HG02642 (cell line): Measurements from ENCODE around the gene VAV3.

Experiments used
- ATAC-seq: cut with Tn5 transposase; IDR thresholded peaks from one replicate; pipeline ENCODE4 v1.9.1; 2021; ENCODE audit warnings: mild to moderate bottlenecking; ENCODE audit not compliant: unreplicated experiment, poor library complexity

The VAV3 gene

DNA sequence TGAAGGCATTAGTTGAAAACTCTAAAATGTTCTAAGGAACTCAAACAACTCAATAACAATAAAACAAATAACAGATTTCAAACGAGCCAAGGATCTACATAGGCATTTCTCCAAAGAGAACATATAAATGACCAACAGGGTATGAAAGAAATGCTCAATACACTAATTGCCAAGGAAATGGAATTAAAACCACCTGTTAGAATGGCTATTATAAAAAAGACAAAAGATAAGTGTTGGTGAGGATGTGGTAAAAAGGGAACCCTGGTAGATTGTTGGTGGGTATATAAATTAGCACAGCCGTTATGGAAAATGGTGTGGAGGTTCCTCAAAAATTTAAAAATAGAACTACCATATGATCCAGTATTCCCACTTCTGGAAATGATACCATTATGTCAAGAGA is 9.1 kb upstream of the VAV3 start:
- no peak for ATAC-seq

DNA sequence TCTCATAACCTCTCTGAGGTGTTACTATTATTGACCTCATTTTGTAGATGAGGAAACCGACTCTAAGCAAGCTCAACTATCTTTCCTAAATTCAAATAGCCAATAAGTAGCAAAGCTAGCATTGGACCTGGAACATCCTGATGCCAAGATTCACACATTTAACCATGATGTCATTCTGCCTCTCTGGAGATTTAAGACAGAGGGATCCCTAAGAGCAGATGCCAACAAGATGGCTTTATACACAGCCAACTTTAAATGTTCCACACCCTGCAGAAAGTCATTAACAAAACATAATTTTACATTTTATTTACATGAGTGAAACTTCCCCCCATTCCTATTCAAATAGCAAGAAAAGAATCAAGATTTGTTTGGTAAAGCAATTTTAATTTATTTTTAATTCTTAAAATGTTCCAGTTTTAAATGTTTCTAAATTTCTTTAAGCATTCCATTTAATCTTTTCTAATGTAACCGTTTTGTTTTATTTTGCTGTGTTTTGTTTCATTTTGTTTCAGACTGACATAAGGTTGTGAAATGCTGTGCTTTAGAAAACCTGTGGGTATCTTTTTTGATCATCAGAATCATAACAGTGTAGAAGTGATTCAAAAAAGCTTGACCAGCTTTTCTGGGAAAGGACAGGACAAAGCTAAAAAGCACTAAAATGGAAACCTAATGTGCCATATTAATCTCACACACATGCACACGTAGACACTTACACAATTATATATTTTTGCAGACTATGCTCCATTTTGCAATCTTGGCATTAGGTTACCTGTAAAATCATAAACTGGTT is 7.6 kb upstream of the VAV3 start:
- ATAC-seq = no peak

DNA sequence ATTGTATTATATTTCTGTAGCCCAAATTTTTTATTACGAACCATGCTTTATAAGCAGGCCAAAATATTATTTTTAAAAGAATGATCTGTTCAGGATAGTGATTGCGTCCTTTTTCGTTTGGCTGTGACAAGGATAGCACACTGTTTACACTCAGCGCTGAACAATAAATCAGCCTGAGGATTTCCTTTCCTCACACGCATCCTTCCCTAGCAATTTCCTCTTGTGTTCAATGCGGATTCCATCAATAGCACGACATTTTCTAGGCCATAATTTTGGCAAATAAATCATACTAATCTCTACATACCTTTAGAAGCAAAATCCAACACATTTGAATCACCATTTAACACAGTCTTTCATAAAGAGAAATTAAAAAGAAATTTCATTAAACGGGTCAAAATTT is 1.6 kb upstream of the VAV3 start:
- ATAC-seq = no peak

DNA sequence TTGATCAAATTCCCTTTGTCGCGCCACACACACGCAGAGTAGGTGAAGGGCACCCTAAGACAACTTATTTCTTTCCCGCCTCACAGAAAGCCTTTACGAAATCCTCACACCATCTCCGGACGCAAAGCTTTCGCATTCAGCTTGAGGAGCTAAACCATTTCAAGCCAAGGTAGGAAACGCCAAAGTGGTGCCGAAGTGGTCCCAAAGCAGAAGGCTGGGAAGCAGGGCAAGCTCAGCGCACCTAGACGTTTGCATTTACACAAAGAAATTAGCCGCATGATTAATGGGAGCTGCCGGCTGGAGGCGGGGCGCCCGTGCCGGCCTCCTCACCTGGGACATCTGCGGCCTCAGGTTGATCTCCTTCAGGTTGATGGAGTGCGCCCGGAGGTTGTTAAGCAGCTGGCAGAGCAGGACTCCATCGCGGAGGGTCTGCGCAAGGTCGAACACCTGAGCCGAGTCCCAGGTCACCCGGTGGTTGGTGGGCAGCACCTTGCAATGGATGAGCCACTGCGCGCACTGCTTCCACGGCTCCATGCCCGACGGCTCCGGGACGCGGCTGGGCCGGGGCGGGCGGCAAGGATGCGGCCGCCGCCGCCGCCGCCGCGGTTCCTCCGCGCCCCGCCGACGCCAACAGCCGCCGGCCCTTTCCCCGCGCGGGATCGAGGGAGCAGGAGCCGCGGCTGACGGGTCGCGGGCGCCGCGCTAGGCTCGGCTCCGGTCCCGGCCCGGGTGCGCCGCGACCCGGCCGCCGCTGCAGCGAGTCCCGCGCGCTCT is 457 bp downstream of the VAV3 start:
- ATAC-seq = no peak

DNA sequence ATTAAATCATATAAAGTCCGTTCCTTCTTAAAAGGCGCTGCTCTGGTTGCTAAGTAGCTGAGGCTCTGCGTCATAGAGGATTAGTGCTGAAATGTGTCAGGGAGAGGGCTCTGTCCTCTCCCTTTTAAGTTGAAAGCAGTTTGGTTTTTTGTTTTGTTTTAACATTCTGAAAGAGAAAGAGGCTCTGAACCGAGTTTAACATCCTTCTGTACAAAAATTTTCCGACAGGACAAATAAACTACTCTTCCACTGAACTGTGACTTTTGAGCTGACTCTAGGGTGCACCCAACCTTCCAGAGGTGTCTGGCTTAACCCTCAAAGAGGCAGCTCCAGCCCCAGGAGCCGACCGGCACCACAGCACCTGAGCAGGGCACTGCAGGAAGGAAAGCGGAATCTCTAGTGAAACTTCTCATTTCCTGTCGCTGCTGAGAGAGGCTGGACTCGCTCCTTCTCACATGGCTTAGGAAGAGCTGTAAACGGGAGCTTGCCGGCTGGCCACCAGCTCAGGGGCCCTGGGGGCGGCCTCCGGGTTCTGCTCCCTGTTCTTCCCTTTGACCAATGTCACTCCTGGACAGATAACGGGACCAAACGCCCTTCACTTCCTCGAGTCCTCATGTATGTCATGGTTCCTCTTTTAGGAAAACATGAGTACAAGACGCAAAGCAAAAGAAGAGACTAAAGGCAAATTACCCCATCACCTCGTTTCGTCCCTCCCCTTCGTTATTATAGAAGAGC is 1.2 kb downstream of the VAV3 start:
- peak; percentile 90 for ATAC-seq

DNA sequence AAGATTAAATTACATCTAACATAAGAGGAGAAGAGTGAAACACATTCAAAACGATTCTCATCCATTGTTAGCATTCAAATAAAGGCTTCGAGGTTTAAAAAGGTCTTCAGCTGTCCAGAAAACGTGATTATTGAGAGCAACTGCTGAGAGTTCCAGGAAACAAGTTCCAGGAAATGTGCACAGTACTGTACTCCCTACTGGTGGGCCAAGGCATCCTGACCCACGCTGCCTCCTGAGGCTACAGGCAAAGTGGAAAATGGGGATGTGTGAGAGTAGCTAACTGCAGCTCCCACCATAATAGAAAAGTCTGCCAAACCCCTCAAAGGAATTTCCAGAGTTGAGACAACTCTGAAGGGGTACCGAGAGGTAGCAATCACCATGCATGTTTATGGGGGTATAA is 2.0 kb downstream of the VAV3 start:
- no peak for ATAC-seq

DNA sequence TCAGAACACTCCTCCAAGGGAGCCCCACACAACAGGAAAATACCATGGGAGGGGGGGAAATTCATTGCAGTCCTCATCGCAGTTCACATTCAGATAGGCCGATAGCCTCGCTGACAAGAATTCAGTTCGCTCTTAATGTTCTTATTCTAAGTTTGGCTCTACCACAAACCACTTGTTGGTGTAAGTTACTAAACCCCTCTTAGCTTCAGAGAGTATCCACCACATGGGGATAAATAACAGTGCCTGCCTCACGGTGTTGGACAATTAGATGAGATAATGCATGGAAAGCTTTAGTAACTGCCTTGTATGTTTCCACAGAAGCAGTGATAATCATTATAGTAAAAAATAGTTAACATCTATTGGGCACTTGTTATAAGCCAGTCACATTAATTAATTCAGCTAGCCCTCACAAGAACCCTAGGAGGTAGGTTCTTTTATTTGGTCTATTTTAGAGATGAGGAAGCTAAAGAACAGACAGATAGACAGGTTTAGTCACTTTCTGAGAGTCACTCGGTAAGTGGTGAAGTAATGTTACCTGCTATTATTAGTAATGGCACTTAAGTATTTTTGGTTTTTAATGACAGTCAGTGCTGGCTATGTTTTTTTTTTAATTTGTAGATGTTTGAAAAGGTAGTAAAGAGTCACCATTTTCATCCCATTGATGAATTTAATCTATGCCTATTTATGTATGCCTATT is 10.1 kb downstream of the VAV3 start:
- no peak for ATAC-seq

GRCh38 chr1:107954126-107954525 is 10.9 kb downstream of the VAV3 start:
- no peak for ATAC-seq

DNA sequence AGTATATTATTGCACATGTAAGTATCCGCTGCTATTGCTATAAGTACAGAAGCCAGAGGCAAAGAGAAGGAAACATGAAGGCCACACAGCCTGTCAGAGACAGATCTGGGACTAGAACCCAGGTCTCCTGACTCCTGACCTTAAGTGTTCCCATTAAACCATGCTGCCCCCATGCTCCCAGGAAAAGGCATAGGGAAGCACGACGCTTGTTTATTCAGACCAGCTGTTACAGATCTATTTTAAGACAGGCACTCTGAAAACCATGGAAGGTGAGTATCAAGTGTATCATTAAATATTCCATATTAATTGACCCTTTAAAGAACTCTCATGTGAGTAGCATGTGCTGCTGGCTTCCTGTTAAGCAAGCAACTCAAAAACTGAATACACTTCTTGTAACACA is 11.4 kb downstream of the VAV3 start:
- no peak for ATAC-seq

GRCh38 chr1:107952989-107953388 is 12.0 kb downstream of the VAV3 start:
- no peak for ATAC-seq

GRCh38 chr1:107950464-107950863 is 14.5 kb downstream of the VAV3 start:
- ATAC-seq = no peak

DNA sequence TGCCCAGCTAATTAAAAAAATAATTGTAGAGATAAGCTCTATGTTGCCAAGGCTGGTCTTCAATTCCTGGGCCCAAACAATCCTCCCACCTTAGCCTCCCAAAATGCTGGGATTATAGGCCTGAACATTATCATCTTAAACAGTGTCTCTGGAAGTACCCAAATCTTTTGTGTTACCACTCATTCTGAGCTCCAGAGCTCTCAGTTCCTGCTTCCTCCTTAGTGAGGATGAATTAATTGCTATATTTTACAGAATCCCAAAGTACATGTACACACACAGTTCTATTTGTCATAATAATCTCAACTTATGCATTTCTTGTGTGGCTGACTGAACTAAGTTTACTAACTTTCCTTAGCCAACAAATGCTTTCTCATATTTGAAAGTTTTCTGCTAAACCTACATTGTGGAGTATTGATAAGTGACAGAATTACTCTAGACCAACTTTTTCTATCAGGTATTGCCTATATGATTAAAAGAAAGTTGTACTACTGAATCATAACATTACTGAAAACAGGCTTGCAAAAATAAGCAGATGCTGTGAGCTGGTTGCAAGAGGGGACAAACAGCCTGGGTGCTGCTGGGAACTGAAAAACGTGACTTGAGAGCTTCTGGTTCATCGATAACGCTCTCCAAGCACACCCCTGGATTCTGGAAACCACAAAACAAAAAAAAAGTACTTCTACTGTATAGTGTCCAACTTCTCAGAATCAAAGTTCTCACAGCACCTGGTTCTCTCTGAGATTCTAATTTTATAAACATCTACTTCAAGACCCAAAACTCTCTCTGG is 15.3 kb downstream of the VAV3 start:
- peak; percentile 92 for ATAC-seq

- ATAC-seq = no peak
Measured at GRCh38 chr1:107946794-107947193, 18.2 kb downstream of the VAV3 start.

DNA sequence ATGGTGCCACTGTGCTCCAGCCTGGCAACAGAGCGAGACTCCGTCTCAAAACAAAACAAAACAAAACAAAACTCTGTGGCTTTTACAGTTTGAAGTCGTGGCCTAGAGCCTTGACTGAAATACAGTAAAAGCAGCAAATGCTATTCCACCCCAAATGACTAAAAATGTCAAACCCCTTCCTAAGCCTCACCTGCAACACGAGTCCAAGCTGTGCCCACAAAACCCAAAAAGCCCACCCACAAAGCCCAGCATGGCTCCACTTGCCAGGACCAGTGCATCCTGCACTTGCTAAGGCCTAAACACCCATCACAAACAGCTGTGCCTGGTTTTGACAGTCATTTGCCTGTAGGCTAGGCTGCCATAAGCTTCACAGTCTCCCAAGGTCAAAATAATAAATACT is 21.3 kb downstream of the VAV3 start:
- no peak for ATAC-seq

GRCh38 chr1:107942814-107943213 is 22.2 kb downstream of the VAV3 start:
- no peak for ATAC-seq

- no peak for ATAC-seq
Measured at GRCh38 chr1:107941531-107941930, 23.4 kb downstream of the VAV3 start.

DNA sequence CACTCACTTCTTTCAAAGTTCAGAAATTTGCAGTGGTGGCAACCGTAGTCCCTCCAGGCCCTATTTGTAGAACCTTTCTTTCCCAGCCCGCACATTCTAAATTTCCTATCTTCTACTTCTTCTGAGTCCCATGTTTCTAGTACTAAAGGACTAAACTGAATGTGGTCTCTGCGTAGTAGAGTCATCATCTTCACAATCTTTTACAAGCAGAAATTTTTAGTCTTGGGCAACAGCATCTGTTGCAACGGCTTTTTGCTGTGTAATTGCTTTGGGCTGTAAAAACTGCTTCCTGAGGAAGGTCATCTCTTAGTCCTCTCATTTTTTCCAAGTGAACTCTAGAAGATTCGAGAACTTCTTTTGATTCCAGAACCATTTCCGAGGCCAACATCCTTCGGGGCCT is 23.9 kb downstream of the VAV3 start:
- no peak for ATAC-seq

- no peak for ATAC-seq
Measured at GRCh38 chr1:107940701-107941100, 24.3 kb downstream of the VAV3 start.

DNA sequence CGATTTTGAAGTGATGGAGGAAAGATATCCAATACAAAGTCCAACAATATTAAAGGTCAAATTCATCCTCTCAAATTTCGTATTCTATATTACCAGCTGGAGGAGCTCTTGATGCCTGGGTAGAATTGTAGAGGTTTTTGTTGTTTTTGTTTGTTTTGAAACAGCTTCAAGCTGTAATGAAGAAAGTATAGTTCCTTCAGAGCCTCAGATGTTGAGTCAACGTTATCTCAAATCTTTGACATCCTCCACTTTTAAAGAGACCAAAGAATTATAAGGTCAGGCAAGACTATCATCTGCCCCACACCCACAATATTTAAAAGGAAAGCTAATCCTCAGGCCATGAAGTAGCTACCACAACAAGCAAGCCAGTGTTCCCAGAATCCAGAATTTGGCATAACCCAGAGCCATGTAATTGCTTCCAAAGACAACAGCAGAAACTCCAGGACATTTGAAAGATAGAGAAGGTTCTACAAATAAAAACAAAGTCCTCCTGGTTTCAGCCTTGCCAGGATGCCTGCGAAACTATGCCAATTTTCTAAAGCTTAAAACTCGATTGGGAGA is 24.9 kb downstream of the VAV3 start:
- ATAC-seq = no peak

- ATAC-seq = no peak
Measured at GRCh38 chr1:107939256-107939655, 25.7 kb downstream of the VAV3 start.
